GM23248 (cell line): ENCODE data around the gene RBMS3. TPM values are rescaled to one million over a fixed set of nuclear protein-coding genes. Genes with fewer than 3 reads are reported as not detected.

ENCODE experiments used
- DNase-seq: peaks from one replicate; pipeline ENCODE4 v3.0.0-alpha.2; 2015
- H2AFZ ChIP-seq: fragments of 200-600 bp; sonication (generic); 2 replicates; pipeline ENCODE4 v1.6.1; 2016; ENCODE audit warnings: antibody characterized with exemption
- H3F3A ChIP-seq: fragments of 200-600 bp; sonication (generic); 2 replicates; pipeline ENCODE4 v1.6.1; 2016; ENCODE audit warnings: mild to moderate bottlenecking, antibody characterized with exemption, mixed run types; ENCODE audit not compliant: insufficient read depth
- H3K27ac ChIP-seq: fragments of 200-600 bp; sonication (generic); 2 replicates; pipeline ENCODE4 v1.5.1; 2016; ENCODE audit warnings: mild to moderate bottlenecking
- H3K27me3 ChIP-seq: fragments of 200-600 bp; sonication (generic); replicated peaks from 2 replicates; pipeline ENCODE4 v1.6.1; 2016; ENCODE audit warnings: mild to moderate bottlenecking; ENCODE audit not compliant: insufficient read depth
- H3K36me3 ChIP-seq: fragments of 200-600 bp; sonication (generic); 2 replicates; pipeline ENCODE4 v1.6.1; 2016; ENCODE audit warnings: low read depth, mild to moderate bottlenecking
- H3K4me1 ChIP-seq: fragments of 200-600 bp; sonication (generic); 2 replicates; pipeline ENCODE4 v1.6.1; 2016; ENCODE audit warnings: mild to moderate bottlenecking; ENCODE audit not compliant: insufficient read depth
- H3K4me2 ChIP-seq: fragments of 200-600 bp; sonication (generic); one replicate; pipeline ENCODE4 v1.6.1; 2016; ENCODE audit warnings: mild to moderate bottlenecking; ENCODE audit not compliant: unreplicated experiment
- H3K4me3 ChIP-seq: fragments of 200-600 bp; sonication (generic); 2 replicates; pipeline ENCODE4 v1.5.1; 2016; ENCODE audit warnings: mild to moderate bottlenecking
- H3K79me2 ChIP-seq: fragments of 200-600 bp; sonication (generic); 2 replicates; pipeline ENCODE4 v1.6.1; 2016; ENCODE audit warnings: mild to moderate bottlenecking; ENCODE audit not compliant: insufficient read depth
- H3K9ac ChIP-seq: fragments of 200-600 bp; sonication (generic); 2 replicates; pipeline ENCODE4 v1.6.1; 2016; ENCODE audit warnings: mild to moderate bottlenecking
- H3K9me2 ChIP-seq: fragments of 200-600 bp; sonication (generic); 2 replicates; pipeline ENCODE4 v1.6.1; 2016; ENCODE audit warnings: mixed run types, mild to moderate bottlenecking, moderate library complexity; ENCODE audit not compliant: insufficient read depth
- H3K9me3 ChIP-seq: fragments of 200-600 bp; sonication (generic); one replicate; pipeline ENCODE4 v1.6.1; 2017; ENCODE audit warnings: low read depth
- H4K20me1 ChIP-seq: fragments of 200-600 bp; sonication (generic); 2 replicates; pipeline ENCODE4 v1.6.0; 2016; ENCODE audit not compliant: insufficient read depth
- EZH2 ChIP-seq: fragments of 200-600 bp; sonication (generic); IDR thresholded peaks from 2 replicates; pipeline ENCODE4 v1.6.1; 2018; ENCODE audit warnings: antibody characterized with exemption, mild to moderate bottlenecking; ENCODE audit not compliant: insufficient read depth, poor library complexity, severe bottlenecking
- EZH2phosphoT487 ChIP-seq: fragments of 200-600 bp; sonication (generic); IDR thresholded peaks from 2 replicates; pipeline ENCODE4 v1.6.1; 2018; ENCODE audit warnings: antibody characterized with exemption, moderate library complexity, mild to moderate bottlenecking, low read depth; ENCODE audit not compliant: insufficient read depth
- WGBS, 2 experiments: methylation state at CpG; one replicate each; pipeline ENCODE4 v1.1.6; 2015 to 2017; ENCODE audit warnings: low lambda C conversion rate in 2 of 2, low coverage in 1 of 2; ENCODE audit errors: missing lambda C conversion rate in 2 of 2; 5-methylcytosine and 5-hydroxymethylcytosine counted together
- in situ Hi-C: fragments of 300-500 bp; cut with MboI; formaldehyde crosslinking; loops from 2 replicates; pipeline ENCODE4 v1.15.0; 2020
- polyA plus RNA-seq: library from polyadenylated mRNA; unstranded; fragments of >200 nt; fragmentation: Nextera tagmentation; extraction: Ambion mirVana; gene quantifications from 2 replicates; pipeline ENCODE4 v1.2.1, GENCODE V29; 2016
- total RNA-seq: library from RNA; depleted of rRNA; stranded (reverse); fragments of >200 nt; shearing (Covaris generic); gene quantifications from 2 replicates; pipeline ENCODE4 v1.2.3, GENCODE V29; 2014

Gene RBMS3
- total and polyA plus RNA-seq, 2 experiments from 2014 or later, result 40.0 to 94.3 TPM

- peaks cover 11% of the 10 kb centered on the region for H3F3A ChIP-seq
- TF ChIP-seq EZH2, result no peak
- no peak for TF ChIP-seq EZH2phosphoT487
- H3K4me1 ChIP-seq, result peaks cover 21% of the 10 kb centered on the region
- no peaks in the 10 kb centered on the region for H3K9me3 ChIP-seq
- DNase-seq, result peak; percentile 14
- peaks cover 92% of the 10 kb centered on the region for H3K79me2 ChIP-seq
- H3K27me3 ChIP-seq, result no peaks in the 10 kb centered on the region
- H4K20me1 ChIP-seq, result no peaks in the 10 kb centered on the region
- no peak overlapping the region for H3K27ac ChIP-seq
- peaks cover 42% of the 10 kb centered on the region for H3K36me3 ChIP-seq
- no peak overlapping the region for H3K4me2 ChIP-seq
- H3K4me3 ChIP-seq, result no peak overlapping the region
- H3K9ac ChIP-seq, result no peak overlapping the region
- no peak overlapping the region for H2AFZ ChIP-seq
- H3K9me2 ChIP-seq, result no peaks in the 10 kb centered on the region
- in situ Hi-C loops, result no loop called here
Observed at GRCh38 chr3:29436612-29437323, 155.9 kb downstream of the RBMS3 start.

DNA sequence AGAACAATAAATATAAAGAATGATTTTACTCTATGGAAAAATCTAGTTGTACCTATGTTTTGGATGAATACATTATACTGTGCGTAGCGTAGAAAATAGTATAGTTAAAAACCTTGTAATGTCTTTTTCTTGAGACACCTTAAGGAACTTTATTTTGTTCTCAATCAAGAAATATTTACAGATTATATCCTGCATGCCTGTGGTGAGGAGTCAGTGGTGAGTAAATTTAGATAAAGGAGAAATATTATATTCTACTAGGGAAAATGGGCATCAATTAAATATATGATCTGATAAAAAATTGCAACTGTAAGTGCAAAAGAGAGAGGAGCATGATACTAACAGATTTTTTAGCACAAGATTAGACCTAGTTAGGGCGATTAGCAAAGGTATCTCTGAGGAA, 157.7 kb downstream of the RBMS3 start:
- Histone ChIP-seq H3K9ac (no peak overlapping the region), H3K36me3 (peaks cover 49% of the 10 kb centered on the region), H3K4me2 (no peak overlapping the region), H3K79me2 (peaks cover 80% of the 10 kb centered on the region), H3K9me3 (no peaks in the 10 kb centered on the region), H3K4me1 (peaks cover 10% of the 10 kb centered on the region), H3K27ac (no peak overlapping the region), H3K4me3 (no peak overlapping the region), H2AFZ (no peak overlapping the region), H3K9me2 (no peaks in the 10 kb centered on the region), H3F3A (0 out of 2 replicates have a peak, but pooled peaks cover 7% of the 10 kb centered on the region), H3K27me3 (no peaks in the 10 kb centered on the region), H4K20me1 (no peaks in the 10 kb centered on the region)
- whole genome bisulfite sequencing, 2 experiments, result 96 to 99% methylated on average over 3 of the region's 3 CpGs
- no peak for DNase-seq
- in situ Hi-C loops, result no loop called here
- TF ChIP-seq EZH2phosphoT487 (no peak), EZH2 (no peak)

DNA sequence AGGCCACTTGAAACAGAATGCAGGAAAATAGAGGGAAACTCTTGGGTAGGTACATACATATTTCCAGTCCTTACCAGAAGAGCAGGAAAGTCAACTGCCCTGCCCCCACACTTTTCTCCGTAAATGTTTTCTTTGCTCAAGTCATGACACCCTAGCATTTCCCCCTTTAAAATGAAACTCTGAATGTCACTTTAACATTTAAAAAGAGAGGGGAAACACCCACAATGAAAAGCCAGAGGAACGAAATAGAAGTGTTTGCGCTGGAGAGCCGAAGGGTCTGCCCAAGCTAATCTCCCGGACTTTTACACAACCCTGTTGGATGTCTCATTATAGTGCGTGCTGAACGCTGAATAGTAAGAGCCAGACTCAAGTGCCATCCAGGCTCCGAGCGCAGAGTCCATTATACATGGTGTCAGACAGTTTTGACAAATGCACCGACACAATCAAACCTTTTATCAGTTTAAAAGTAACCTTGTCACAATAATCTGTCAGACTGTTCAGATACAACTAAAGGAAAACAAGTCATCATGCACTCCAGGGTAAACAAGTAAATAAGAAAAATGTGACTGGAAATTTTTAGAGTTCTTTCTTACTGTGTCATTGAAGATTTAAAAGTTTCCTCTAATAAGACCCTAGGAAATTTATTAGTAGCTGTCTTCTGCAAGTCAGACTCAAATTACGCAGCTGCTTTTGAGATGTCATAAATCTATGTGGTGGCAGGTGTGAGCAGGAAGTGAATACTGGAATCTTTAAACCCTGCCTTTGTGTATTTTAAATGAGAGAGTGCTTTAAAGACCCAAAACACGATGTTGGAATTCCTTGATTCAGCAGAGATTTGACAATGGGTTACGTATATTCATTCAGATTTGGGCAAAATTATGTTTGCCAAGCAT, 159.8 kb downstream of the RBMS3 start:
- no peaks in the 10 kb centered on the region for H3K27me3 ChIP-seq
- H3K27ac ChIP-seq, result no peak overlapping the region
- no peak overlapping the region for H3K4me3 ChIP-seq
- 92 to 93% methylated on average over 13 of the region's 13 CpGs for WGBS, 2 experiments
- peaks cover 68% of the 10 kb centered on the region for H3K79me2 ChIP-seq
- 0 out of 2 replicates have a peak, but pooled peaks cover 7% of the 10 kb centered on the region for H3F3A ChIP-seq
- in situ Hi-C loops, result no loop called here
- H3K9me3 ChIP-seq, result no peaks in the 10 kb centered on the region
- H3K36me3 ChIP-seq, result peaks cover 60% of the 10 kb centered on the region
- peaks cover 10% of the 10 kb centered on the region for H3K4me1 ChIP-seq
- no peak overlapping the region for H3K9ac ChIP-seq
- no peaks in the 10 kb centered on the region; the same call in 1 of the 2 replicates for H4K20me1 ChIP-seq
- no peaks in the 10 kb centered on the region for H3K9me2 ChIP-seq
- TF ChIP-seq EZH2, result no peak
- TF ChIP-seq EZH2phosphoT487, result no peak
- DNase-seq, result no peak
- no peak overlapping the region for H3K4me2 ChIP-seq
- no peak overlapping the region for H2AFZ ChIP-seq

- H3K4me3 ChIP-seq, result no peak overlapping the region
- no peak overlapping the region for H2AFZ ChIP-seq
- 0 out of 2 replicates have a peak, but pooled peaks cover 7% of the 10 kb centered on the region for H3F3A ChIP-seq
- H4K20me1 ChIP-seq, result no peaks in the 10 kb centered on the region; the same call in 1 of the 2 replicates
- TF ChIP-seq EZH2phosphoT487 (no peak), EZH2 (no peak)
- 80 to 91% methylated on average over 3 of the region's 3 CpGs for WGBS, 2 experiments
- no peaks in the 10 kb centered on the region for H3K9me3 ChIP-seq
- no peak overlapping the region for H3K27ac ChIP-seq
- peaks cover 60% of the 10 kb centered on the region for H3K79me2 ChIP-seq
- no peaks in the 10 kb centered on the region for H3K9me2 ChIP-seq
- in situ Hi-C loops, result no loop called here
- no peak overlapping the region for H3K4me2 ChIP-seq
- peaks cover 57% of the 10 kb centered on the region for H3K36me3 ChIP-seq
- peaks cover 10% of the 10 kb centered on the region for H3K4me1 ChIP-seq
- H3K9ac ChIP-seq, result no peak overlapping the region
- no peaks in the 10 kb centered on the region for H3K27me3 ChIP-seq
- DNase-seq, result no peak
Observed at GRCh38 chr3:29441422-29441821, 160.6 kb downstream of the RBMS3 start.
